NT2/D1 (cell line): ENCODE data around the gene RUVBL1.

ENCODE experiments used
- SUZ12 ChIP-seq: IDR thresholded peaks from 2 replicates; pipeline ENCODE4 v1.6.1; 2011; ENCODE audit not compliant: insufficient read length, insufficient read depth; ENCODE audit errors: extremely low read depth
- YY1 ChIP-seq: IDR thresholded peaks from 2 replicates; pipeline ENCODE4 v1.6.1; 2011; ENCODE audit not compliant: insufficient read length, insufficient read depth
- ZNF274 ChIP-seq: IDR thresholded peaks from 2 replicates; pipeline ENCODE4 v1.6.1; 2011; ENCODE audit warnings: mild to moderate bottlenecking, low read depth, low read length

- no peak for TF ChIP-seq YY1
- TF ChIP-seq ZNF274 = no peak
- TF ChIP-seq SUZ12 = no peak
Measured at GRCh38 chr3:128089135-128089534, 34.5 kb downstream of the RUVBL1 start.
